ENCODE results near the gene CCDC40.

- no peak for TF ChIP-seq ZNF3 (CRISPR knock-in tag; IDR thresholded peaks at IDR 0.05)
- no peak for TF ChIP-seq ZNF384 (IDR thresholded peaks at IDR 0.05; ENCODE audit: low read depth, low read length)
- no peak for TF ChIP-seq NFE2 (IDR thresholded peaks at IDR 0.05; ENCODE audit: low read depth)
- no peak for TF ChIP-seq SMAD1 (IDR thresholded peaks at IDR 0.05; ENCODE audit: low read depth, low read length, partially characterized antibody)
- no peak for TF ChIP-seq NCOA2 (IDR thresholded peaks at IDR 0.05; ENCODE audit: partially characterized antibody in 2 of 2)
- TF ChIP-seq MEF2A (IDR thresholded peaks at IDR 0.05; ENCODE audit: control insufficient read depth, low read depth, low read length), result no peak
- TF ChIP-seq PKNOX1 (IDR thresholded peaks at IDR 0.05), result no peak
Measured at GRCh38 chr17:80080081-80080480, 43.6 kb downstream of the CCDC40 start.

Data from K562 (cell line).